Stimulated activated CD8-positive, alpha-beta memory T cell treated with anti-CD3 and anti-CD28 coated beads, Interleukin-4, amount 100 ng/mL, for 4 hours (primary cell): ENCODE results near the gene ALDOB.

ENCODE experiments used
- DNase-seq, 2 donors: peaks; one replicate each; pipeline ENCODE4 v3.0.0-alpha.2; 2020; ENCODE audit warnings: low read depth in 2 of 2, low spot score in 1 of 2

Gene ALDOB

DNA sequence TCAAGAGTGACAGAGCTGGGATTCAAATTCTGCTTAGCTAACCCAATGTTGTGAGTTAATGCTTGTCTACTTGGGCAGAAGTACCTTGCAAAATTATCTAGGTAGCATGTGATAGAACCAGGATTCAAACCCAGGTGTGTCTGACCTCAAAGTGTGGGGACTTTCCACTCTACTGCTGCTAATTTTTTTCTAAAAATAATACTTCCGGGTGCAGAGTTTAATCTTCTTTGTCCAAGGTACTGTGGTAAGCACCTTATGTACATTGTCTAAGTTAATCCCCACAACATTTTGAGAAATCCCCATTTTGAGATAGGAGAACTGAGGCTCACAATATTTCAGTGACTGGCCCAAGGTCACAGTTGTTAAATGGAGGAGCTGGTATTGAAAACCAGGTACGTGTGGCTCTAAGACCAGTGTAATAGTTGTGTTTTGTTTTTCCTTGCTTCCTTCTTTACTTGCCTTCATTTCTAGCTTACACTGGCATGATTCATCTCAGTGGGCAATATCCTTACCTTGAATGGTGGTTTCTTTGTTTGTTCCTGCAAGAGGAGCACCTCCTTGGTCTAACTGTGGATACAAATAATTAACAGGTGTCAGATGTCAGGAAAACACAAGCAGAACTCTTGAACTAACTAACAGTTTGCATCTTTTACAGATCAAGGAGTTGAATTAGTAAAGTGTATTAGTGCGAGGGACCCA is 7.5 kb downstream of the ALDOB start:
- no peak for DNase-seq

DNA sequence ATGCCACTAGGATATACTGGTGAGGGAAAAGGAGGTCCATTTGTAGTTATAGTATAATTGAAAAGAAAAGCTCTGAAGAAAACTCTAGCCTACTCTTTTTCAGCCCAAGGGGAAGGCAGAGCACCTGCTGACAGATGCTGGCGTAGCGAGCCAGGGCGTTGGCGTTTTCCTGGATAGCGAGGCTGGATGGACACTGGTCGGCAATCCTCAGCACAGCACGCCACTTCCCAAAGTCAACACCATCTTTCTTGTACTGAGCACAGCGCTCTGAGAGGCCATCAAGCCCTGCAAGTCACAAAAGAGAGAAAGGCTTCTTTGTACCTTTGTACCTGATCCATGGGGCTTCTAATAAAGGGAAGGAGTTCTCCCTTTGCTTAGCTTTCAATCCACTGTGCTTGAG is 8.2 kb downstream of the ALDOB start:
- no peak for DNase-seq

DNA sequence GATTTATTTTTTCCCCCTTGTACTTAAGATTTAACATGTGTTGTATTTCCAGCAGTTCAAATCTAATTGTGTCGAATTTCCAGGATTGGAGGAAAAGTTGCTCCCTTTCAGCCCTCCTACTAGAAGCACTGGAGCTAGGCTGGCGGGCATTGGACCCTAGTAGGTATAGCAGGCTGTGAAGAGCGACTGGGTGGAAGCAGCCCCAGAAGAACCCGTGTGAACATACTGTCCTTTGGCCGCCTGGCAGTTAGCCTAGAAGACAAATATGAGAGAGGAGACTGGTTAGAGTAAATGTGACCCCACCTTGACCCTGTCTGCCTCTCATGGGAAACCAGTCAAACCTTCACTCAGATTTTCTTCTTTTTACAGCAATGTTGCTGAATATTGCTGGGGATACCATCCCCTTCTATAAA is 13.9 kb downstream of the ALDOB start:
- no peak for DNase-seq

DNA sequence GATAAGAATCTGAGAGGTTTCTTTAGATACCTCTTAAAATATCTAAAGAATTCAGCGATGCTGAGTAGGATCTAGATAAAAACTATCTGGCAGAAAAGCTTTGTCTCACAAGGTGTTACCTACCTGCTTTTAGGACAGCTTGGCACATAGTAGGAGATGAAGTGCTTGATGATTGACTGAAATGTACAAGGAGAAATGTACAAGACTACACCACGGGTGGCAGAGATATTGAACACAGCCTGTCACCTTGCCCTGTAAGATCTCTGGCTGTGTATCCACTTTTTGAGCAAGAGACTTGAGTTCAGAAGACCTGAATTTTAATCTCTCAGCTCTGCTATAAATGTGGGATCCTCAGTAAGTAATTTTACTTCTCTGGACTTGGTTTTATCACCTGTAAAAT is 15.7 kb downstream of the ALDOB start:
- no peak for DNase-seq

DNA sequence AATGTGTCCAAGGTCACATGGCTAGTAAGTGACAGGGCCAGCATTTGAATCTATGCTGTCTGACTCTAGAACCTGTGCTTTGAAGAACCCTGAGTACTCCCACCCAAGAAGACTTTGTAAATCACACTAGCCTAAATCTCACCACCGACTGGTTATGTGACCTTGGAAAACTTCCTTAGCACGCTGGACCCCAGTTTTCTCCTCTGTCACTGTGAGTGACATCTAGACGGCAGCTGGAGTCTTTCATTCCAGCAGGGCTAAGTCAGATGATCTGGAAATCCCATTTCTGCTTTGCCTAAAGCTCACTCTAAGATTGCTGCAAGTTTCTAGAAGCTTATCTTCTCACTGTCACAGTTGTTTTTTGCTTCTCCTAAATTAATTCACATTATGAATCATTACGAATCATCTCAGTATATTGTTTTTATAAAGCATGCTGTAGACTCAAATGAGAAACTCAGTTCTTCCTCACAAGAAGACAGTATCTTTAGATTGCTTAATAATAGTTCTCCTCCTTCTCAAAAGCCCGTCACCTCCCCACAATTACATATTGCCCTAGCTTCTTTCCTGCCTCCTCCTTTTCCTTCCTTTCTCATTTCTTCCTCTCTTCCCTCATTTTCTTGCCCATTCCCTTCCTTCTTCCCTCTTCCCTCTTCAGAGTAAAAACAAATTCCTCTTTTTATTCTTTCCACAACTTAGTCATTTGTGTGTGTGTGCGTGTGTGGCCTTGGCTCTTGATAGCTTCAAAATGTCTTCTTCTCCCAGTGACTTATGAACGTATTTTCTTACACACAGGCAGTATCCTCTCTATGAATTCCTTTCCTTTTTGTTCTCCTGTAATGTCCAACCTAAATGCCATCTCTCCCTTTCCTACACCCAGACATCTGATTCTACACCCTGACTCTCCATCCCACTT is 16.8 kb downstream of the ALDOB start:
- no peak for DNase-seq

DNA sequence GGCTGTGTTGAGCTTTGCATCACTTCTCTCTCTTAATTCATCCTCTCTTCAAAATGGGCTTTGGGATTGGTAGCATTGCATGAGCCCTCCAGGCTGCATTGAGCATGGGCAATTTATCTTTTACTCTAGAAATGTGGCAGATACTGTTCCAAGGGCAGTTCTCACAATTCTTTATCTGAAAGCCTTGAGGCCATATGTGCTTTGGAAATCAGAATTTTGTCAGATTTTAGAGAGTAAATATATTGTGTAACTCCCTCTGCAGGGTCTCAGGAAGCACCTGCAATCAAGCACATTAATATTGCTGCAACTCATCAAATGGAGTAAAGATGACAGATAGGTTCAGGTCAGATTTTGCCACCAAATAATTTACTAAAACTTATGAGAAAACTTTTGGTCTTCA is 17.6 kb downstream of the ALDOB start:
- DNase-seq, result no peak

DNA sequence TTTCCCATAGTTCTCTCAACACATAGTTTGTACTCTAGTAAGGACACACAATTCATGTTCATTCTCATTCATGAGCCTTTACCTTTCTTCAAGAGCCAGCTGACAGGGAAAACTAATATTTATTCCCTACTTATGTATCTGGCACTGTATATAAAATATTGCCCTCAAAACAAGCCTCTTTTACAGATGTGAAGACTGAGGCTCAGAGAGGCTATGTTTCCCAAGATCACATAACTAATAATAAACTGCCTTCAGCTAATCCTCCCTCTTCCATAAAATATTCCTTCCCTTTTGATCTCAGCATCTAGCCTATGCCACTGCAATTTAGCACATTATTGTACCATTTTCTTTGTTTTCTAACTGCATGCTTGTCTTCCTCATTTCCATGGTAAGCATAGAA is 18.2 kb downstream of the ALDOB start:
- DNase-seq, result no peak

DNA sequence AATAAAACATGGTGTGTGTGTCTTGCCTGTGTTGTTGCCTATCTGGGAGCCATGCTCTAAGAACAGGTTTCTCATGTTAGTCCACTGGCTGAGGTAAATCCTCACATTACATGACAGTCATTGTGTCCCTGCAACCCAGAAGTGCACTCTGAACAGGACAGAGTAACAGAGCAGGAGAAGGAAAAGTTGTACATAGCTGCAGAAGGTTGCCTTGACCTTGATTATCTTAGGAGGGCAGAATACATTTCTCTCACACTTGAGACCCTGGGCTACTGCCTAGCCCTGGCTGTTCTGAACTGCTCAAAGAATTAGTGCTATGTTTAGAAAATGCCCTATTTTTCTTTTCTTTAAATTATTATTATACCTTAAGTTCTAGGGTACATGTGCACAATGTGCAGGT is 20.0 kb downstream of the ALDOB start:
- no peak for DNase-seq

DNA sequence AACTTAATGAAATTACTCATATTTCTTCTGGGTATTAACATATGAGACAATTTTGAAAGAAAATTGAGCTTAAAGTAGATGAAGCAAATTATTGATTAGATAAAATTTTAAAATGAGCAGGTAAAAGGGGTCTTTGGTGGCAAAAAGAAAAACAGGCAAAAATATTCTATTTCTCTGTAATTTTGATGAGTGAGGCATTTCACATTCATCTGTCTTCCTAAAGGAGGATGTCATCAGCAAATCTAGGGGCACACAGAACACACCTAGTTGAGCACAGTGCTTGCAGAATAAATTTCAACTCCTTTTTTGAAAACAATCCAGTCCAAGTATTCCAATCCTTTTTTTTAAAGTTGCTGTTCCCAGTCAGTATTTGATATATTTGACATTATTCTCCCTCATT is 20.7 kb downstream of the ALDOB start:
- no peak for DNase-seq

DNA sequence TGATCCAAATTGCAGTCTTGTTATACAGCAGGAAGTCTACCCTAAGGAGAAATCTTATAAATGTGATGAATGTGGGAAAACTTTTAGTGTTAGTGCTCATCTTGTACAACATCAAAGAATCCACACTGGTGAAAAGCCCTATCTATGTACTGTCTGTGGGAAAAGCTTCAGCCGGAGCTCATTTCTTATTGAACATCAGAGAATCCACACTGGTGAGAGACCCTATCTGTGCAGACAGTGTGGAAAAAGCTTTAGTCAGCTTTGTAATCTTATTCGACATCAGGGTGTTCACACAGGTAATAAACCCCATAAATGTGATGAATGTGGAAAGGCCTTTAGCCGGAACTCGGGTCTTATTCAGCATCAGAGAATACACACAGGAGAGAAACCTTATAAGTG is 26.5 kb downstream of the ALDOB start:
- DNase-seq, result no peak

DNA sequence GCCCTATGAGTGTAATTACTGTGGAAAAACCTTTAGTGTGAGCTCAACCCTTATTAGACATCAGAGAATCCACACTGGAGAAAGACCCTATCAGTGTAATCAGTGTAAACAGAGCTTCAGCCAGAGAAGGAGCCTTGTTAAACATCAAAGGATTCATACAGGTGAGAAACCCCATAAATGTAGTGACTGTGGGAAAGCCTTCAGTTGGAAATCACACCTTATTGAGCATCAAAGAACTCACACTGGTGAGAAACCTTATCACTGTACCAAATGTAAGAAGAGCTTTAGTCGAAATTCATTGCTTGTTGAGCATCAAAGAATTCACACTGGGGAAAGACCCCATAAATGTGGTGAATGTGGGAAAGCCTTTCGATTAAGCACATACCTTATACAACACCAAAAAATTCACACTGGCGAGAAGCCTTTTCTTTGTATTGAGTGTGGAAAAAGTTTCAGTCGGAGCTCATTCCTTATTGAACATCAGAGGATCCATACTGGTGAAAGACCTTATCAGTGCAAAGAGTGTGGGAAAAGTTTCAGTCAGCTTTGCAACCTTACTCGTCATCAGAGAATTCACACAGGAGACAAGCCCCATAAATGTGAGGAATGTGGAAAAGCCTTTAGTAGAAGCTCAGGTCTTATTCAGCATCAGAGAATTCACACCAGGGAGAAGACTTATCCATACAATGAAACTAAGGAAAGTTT is 27.0 kb downstream of the ALDOB start:
- no peak for DNase-seq

DNA sequence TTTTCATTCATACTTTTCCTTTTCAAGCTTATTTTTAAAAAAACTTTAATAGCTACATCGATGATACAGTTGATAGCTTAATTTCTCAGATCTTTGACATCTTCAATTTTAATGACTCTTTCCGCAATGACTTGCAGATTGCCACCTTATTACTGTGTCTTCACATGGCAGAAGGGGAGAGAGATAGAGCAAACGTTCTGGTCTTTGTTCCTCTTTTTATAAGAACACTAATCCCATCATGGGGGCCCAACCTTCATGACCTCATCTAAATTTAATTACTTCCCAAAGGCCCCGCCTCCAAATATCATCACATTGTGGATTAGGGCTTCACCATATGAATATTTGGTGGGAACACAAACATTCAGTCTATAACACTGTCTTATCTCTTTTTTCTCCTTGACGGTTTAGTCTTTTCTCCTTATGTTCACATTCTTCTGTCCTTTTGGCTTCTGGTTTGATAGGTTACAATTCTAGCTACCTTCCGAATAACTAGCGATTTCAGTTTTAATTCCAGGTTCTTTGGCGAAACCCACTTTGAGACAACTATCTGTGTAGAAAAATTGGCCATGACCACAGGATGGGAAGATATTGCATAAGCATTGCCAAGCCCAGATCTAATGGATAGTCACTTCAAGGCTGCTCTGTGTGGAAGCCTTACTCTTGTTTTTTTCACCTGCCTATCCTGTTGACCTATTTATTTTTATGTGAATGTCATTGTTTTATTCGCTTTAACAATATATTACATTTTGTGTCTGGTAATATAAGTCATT is 31.9 kb downstream of the ALDOB start:
- DNase-seq, result no peak

DNA sequence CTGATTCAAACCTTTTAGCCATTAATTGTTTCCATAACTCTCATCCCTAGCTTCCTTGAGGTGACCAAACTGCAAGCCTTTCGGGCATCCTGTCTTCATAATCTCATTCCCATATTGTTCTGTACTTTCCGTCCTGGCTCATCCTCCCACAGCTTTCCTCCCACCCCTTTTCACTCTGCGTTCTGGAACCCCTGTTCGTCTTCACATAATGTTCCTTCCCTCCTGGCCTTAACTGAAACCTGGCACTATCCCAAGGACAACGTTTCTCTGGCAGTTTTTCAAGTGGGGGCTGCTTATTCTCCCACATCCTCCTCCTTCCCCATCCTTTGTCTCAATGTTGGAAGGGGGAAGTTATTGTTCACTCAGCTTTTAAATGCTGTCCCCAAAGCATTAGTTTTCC is 35.5 kb downstream of the ALDOB start:
- DNase-seq, result no peak

DNA sequence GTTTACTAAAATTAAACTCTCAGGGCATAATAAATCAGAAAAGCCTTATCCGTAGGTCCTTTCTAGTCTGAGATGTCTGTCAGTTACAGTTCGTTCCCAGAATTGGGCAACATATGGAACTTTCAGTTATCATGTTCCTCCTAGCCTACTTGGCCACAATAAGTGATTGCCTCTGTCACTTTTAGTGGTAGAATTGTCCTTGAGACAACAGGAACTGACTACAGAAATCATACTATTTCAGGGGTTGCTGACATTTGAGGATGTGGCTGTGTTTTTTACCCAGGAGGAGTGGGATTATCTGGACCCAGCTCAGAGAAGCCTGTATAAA is 36.0 kb downstream of the ALDOB start:
- no peak for DNase-seq

DNA sequence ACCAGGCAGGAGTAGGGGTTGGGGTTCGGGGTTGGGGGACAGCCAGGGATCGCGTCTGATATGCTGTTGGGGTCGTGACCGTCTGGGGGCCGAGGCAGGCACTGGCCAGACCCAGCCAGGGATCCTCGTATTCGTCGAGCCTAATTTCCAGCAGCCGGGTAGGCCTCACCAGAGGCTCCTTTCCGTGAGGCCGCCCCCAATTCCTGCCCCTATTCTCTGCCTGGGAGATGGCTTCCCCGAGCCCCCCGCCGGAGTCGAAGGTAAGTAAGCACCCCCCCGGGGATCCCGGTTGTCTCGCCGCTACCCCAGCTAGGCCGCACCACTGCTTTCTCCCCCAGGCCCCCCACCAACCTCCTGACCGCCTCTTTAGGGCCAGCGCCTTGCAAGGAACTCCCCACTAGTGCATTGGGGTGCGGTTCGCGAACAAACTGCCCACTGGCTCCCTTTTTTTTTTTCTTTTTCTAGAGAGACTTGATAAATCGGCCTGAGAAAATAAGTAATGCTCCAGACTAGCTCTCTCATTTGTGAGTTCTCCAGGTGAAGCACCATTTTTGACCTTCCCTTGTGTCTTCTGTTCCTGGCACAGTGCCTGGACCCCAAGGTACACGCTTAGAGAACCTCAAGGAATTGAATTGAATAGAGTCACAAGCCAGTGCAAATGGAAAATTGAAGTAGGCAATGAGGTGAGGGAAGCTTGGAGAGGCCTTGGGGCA is 36.5 kb downstream of the ALDOB start:
- DNase-seq, result no peak

DNA sequence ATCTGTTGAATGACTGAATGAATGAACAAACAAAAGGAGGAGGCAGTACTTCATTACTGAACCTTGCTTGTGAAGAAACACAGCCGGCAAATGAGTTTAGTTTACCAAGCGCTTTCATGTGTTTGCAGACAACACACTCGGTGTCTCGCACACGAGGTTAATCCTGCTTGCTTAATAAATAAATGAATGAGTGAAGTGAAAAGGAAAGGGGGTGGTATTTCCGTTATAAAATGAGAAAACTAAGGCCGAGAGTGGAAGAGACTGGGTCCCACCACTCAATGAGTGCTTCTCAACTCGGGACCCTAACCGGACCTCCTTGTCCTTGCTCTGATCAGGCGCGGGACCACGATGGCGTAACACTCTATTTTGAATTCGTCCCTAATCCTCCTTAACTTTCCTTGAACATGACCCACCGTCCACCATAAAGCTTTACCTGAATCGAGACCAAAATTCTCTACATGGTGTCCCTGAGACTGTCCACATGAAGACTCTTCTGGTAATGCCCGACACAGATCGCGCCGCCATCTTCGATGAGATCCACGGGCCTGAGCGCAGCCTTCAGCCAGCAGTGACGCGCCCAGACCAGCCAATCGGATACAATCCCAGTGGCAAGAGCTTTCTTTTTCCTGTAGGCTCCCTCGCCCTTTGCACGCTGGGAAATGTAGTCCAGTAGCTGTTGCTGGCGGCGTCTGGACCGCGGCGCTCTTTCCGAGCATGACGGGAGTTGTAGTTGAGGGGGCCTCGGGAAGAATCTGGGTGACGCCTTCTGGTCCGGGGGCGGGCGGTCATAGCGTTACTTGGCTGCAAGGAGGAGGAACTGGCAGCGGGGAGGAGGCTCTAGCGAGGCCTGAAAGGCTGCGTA is 37.3 kb downstream of the ALDOB start, which contains the start of the genes MRPL50 and ZNF189:
Gene MRPL50 (minus strand): TSS at position 551 of the 862 bp plus-strand sequence. CDS start 26 bp downstream, at position 525.
Gene ZNF189 (plus strand): TSS at position 784 of the 862 bp plus-strand sequence. CDS start 306 bp downstream, outside the sequence.
- DNase-seq, result peak; percentile 91 to 95

DNA sequence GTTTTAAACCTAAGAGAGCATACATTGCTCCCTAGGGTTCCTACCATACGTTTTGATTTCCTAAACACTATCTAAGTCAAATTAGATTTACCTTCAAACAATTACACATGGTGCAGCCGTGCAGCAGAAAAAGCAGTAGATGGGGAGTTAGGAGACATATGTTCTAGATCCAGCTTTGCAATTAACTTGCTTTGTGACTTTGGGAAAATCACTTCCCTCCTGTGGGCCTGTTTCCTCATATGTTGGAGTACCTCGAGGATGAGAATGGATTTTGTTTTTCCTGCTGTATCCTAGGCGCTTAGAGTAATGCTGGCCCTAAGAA is 37.9 kb downstream of the ALDOB start:
- DNase-seq, result no peak

DNA sequence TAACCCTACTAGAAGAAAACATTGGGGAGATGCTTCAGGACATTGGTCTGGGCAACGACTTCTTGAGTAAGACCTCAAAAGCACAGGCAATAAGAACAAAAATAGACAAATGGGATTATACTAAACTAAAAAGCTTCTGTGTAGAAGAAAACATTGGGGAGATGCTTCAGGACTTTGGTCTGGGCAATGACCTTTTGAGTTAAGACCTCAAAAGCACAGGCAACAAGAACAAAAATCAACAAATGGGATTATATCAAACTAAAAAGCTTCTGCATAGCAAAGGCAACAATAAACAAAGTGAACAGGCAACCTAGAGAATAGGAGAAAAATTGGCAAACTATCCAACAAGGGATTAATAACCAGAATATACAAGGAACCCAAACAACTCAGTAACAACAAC is 40.9 kb downstream of the ALDOB start:
- no peak for DNase-seq

DNA sequence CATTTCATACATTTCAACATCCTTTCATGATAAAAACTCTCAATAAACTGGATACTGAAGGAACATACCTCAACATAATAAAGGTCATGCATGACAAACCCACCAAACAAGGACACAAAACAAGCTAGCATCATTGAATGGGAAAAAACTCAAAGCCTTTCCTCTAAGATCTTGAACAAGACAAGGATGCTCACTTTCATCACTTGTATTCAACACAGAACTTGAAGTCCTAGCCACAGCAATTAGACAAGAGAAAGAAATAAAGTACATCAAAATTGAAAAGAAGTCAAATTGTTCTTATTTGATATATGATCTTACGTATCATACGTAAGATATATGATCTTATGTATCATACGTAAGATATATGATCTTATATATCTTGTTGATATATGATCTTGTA is 42.4 kb downstream of the ALDOB start:
- no peak for DNase-seq
